Fibroblast of pulmonary artery (primary cell): ENCODE results near the gene LAMP5.

Source experiments
- DNase-seq: peaks from one replicate; pipeline ENCODE4 v3.0.0-alpha.2; 2010; ENCODE audit warnings: low read depth
- H3K4me3 ChIP-seq: replicated peaks from 2 replicates; pipeline ENCODE4 v1.5.1; 2011; ENCODE audit warnings: low read depth, mild to moderate bottlenecking, control low read depth, low read length, moderate library complexity
- CTCF ChIP-seq: IDR thresholded peaks from 2 replicates; pipeline ENCODE4 v1.5.1; 2011; ENCODE audit warnings: mild to moderate bottlenecking, control low read depth, low read length, inconsistent platforms; ENCODE audit errors: missing control alignments

The LAMP5 gene

GRCh38 chr20:9570612-9571011, 56.2 kb downstream of the LAMP5 start:
- no peak overlapping the region for H3K4me3 ChIP-seq
- TF ChIP-seq CTCF, result no peak
- no peak for DNase-seq

- H3K4me3 ChIP-seq, result no peak overlapping the region
- TF ChIP-seq CTCF, result no peak
- DNase-seq, result no peak
Measured at GRCh38 chr20:9571783-9572182, 57.4 kb downstream of the LAMP5 start.

GRCh38 chr20:9572670-9573069, 58.3 kb downstream of the LAMP5 start:
- H3K4me3 ChIP-seq, result no peak overlapping the region
- TF ChIP-seq CTCF, result no peak
- DNase-seq, result no peak

GRCh38 chr20:9573335-9574151, 59.2 kb downstream of the LAMP5 start:
- TF ChIP-seq CTCF, result no peak
- no peak overlapping the region for H3K4me3 ChIP-seq
- DNase-seq, result no peak

- no peak overlapping the region for H3K4me3 ChIP-seq
- DNase-seq, result no peak
- TF ChIP-seq CTCF, result no peak
Measured at GRCh38 chr20:9574181-9574580, 59.8 kb downstream of the LAMP5 start.

GRCh38 chr20:9574776-9575175, 60.4 kb downstream of the LAMP5 start:
- DNase-seq, result no peak
- no peak for TF ChIP-seq CTCF
- no peak overlapping the region for H3K4me3 ChIP-seq

GRCh38 chr20:9575836-9576235, 61.4 kb downstream of the LAMP5 start:
- no peak overlapping the region for H3K4me3 ChIP-seq
- no peak for TF ChIP-seq CTCF
- no peak for DNase-seq
